Stimulated activated CD8-positive, alpha-beta memory T cell treated with anti-CD3 and anti-CD28 coated beads, Interleukin-15, amount 100 ng/mL, for 24 hours (primary cell): ENCODE results near the gene MARK1.
"Not testable (repeated sequence)": the region's sequence is repeated elsewhere in the genome, so short reads cannot be mapped to it uniquely, and the experiment has no call there.

Experiments used
- DNase-seq: peaks from one replicate; pipeline ENCODE4 v3.0.0-alpha.2; 2020; ENCODE audit warnings: low read depth

The MARK1 gene

DNA sequence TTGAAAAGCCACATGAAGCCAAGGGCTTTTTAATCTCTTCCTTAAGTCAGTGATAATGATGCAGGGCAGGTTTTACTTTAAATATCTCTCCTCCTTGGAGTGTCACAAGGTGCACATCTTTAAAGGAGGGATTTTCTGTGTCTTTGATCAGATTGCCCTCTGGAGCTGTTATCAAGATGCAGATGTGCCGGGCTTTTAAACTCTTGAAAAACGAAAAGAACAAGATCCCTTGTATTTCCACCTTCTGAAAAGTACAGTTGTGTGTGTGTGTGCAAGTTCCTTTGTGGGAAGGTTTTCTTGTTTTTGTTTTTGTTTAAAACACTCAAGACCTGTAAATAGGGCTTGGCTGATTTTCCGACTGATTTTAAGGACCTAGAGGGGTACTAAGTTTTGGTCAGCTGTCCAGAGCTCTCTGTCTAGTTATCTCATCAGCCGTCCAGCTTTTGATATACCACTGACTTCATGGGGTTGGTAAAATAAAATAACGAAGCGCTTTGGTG lies 1.6 kb downstream of the MARK1 start:
- DNase-seq: no peak

DNA sequence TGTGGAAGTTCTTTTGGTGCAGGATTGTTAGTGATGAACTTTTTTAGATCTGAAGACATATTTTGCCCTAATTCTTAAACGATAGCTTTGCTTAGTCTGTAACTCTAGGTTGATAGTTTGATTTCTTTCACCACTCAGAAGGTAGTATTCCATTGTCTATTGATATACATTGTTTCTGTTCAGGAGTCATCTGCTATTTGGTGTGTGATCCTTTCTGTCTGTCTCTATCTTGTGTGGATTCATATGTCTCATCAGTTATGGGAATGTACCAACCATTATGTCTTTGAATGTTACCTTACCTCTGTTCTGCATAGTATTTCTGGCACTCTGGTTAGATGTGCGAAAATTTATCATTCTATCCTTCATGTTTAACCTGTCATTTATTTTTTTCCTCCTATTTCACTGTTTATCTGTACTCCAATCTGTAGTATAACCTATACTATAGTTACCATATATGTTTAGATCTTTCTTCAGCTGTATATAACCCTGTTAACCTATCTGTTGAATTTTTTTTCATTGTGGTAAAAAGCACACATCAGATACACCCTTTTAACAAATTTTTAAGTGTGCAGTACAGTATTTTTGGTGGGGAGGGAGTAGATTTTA lies 5.7 kb downstream of the MARK1 start:
- DNase-seq: no peak

DNA sequence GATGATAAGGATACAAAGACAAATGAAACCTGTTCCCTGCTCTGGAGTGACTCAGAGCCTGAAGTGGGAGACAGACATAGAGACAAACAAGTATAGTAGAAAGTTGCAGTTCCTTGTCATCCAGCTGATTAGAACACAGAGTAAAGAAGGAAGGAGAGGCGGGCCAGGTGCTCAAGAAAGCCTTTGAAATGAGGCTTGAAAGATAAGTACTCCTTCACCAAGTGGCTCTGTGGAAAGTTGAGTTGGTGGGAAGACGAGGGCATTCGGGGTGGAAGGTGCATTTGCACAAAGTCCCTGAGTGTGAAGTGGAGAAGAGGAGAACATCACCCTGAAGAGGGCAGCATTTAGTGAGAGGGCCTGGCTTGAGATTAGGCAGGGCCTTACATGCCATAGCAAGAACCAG lies 17.0 kb downstream of the MARK1 start:
- no peak for DNase-seq

DNA sequence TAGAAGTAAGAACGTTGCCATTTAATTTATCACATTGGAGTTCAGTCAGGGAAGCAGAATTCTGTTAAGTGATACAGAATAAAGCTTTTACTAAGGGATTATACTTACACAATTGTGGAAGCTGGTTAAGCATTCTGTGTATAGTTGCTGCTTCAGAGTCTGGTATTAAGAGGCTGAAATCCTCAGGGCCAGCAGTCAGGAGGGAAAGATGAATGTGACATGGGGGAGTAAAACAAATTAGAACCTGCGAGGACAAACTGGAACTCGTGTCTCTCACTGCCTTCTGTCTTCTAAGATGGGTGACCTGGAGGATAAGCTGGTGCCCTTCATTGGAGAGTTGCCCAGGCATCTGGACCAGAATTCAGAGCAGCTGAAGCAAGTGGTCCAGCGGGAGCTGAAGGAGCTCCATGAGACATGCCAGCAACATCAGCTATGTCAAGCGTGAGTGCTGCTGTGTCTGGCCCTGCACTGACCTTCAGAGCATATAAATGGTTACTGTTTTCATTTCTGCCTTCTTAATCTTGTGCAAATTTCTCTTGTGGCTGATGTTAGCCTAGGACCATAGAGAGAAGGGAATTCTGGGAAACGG lies 23.0 kb downstream of the MARK1 start:
- no peak for DNase-seq

DNA sequence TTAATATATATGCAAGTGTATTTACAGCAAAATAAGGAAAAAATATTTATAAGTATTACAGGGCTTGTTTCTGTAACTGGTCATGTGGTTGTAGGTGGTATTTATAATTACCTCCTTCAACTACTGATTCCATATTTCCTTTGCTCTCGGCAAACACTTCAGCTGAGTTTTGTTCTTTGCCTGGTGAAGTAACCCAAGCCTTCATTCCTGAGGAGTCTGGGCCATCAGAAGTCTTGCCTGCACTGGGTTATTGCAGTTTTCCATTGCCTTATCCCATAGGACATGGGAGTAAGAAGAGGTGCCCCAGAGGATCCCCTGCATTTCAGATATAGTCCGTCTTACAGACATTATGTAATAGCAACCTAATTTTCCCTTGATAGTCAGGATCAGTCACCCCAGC lies 23.8 kb downstream of the MARK1 start:
- no peak for DNase-seq

DNA sequence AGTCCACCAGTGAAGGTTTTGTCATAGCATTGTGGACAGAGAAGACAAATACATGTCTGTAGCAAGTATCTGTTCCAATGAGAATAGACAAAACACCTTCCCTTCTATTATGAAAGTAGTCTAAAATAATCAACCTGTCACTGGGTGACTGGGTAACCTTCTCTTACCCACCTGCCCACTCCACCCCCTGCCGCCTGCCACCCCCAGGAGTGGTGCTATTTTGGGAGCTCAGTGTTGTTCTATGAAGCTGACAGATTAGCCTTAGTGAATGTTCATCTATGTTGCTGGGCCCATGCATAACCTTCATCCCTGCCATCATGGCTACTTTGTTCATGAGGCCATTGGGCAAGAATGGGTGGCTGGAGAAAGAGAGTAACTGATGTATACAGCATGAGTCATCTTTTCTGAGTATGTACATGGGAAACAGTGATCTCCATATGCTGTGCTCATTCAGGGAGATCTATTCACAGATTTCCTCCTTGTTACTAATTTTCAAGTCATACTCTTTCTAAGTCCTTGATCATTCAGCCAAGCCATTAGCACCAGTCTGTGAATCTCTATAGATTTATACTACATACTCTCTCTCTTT lies 24.8 kb downstream of the MARK1 start:
- DNase-seq: no peak

DNA sequence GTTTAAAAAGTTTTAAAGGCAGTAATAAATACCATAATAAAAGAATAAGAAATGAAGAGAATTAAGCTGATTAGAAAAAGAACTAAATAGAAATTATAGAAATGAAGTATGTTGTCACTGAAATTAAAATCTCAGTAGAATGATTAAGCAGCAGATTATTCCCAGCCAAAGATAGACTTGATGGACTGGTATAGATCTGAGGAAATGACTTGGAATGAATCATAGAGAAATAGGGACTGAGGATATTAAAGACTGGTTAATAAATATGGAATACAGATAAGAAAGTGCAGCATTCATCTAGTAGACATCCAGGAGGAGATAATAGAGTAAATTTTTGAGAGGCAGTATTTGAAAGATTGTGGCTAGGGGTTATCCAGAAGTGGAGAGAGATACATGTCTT lies 28.7 kb downstream of the MARK1 start:
- no peak for DNase-seq

DNA sequence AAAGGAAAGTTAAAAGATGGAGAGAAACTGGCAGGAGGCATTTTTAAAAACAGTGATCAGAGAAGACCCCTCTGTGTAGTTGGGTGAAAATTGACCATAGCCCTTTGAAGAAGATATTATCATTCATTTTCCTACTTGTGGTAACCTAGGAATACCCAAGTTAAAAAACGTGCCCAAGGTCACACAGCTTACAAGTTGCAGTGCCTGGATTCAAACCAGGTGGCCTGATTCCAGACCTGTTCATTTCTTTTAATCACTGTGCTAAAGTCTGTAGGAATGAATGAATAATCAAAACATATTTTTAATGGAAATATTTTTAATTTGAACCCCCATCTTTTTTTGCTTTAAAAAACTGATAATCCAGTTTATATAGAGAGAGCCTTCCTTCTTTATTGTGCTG lies 35.6 kb downstream of the MARK1 start:
- no peak for DNase-seq

DNA sequence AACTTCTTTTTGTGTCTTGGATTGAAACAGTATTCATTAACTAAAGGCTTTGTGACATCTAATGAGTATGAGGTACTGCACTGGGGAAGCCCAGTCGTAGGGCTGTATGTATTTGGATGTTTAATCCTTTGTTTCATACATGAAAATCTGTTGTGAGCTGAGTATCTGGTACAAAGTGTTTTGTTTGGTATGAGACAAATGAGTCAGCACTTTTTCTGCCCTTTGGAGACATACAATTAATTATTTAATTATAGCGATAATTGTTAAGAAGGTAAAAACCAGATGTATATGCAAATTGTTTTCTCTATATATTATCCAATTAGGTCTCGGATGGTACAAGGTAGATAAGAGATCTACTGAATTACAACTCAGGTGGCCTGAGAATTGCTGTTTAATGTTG lies 36.3 kb downstream of the MARK1 start:
- DNase-seq: no peak

DNA sequence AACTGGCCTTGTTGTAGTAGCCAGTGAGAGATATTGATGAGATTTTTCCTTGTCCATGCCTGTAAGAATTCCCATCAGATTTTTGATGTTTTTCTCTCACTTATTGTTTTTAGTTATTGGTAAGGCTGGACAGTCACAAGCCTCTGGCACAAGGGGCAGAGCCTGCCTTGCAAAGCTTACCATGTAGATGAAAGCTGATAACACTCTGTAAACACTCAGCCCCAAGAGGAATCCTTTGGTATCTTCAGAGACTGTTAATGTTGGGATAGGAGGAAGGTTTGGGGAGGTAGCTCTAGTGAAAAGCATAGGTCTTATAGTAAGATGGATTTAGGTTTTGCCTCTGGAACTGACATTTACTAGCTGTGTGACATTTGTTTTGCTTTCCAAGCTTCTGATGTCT lies 37.7 kb downstream of the MARK1 start:
- no peak for DNase-seq

DNA sequence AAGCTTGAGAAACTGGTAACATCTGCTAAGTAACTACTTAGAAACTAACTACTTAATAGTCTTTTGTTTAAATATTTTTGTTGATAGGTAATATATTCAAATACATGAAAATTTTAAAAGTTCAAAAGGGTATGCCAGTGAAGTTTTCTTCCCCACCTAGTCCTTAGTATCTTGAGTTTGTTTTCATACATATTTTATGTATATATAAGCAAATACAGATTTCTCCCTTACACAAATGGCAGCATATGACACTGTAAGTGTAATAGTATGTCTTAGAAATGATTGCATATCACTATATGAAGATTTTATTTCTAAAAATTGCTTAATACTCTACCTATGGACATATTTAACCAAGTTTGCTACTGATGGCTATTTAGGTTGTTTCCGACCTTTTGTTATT lies 38.9 kb downstream of the MARK1 start:
- no peak for DNase-seq

DNA sequence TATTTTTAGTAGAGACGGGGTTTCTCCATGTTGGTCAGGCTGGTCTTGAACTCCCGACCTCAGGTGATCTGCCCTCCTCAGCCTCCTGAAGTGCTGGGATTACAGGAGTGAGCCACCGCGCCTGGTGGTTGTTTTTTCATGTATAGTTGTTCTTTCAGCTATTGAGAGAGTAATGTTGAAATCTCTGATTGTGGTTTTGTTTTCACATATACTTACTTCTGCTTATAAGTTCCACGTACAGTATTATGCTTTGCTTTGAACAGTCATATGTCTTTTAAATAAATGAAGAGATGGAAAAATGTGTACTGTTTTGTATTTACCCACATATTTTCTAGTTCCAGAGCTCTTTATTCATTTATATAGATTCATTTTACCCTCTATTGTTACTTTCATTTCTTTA lies 44.5 kb downstream of the MARK1 start:
- no peak for DNase-seq

DNA sequence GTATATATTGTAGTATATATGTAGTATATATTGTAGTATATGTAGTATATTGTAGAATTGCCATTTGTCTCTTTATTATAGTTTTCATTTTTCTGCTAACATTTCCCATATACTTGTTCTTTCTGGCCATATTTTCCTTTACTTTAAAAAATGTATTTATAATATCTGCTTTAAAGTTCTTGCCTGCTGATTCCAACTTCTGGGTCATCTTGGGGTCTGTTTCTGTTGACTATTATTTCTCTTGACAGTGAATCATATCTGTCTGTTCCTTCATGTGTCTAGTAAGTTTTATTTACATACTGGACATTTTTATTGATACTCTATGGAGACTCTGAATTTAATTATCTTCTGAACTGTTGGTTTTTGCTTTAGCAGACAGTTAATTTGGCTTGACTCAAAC lies 45.9 kb downstream of the MARK1 start:
- DNase-seq: no peak

DNA sequence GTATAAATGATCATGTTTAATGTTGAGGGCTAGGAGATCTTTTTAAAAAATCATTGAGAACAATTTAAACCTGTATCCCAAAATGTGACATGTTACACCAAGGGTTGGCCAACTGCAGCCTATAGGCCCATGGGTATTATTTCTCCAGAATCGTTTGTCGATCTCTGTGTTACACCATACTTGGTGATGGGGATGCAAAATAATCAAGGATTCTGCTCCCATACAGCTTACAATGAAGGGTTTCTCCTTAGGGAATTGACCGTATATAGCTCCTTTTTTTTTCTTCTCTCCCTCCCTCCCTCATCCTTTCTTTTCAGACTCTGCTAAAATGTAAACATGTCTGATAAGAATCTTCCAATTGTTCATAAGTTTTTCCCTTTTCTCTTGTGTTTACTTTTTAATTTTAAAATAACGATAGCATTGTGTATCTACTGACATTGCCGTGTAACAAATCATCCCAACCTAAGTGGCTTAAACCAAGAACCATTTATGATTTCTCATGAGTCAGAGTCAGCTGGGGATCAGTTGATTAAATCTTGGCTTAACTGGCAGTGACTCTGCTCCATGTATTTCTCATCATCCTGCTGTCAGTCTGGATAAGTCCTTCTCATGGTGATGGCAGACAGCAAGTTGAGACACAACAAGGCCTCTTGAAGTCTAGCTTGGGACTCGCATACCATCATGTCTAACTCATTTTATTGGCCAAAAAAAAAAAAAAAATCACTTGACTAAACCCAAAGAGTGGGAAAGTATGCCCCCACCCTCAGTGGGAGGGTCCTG lies 48.0 kb downstream of the MARK1 start:
- no peak for DNase-seq

DNA sequence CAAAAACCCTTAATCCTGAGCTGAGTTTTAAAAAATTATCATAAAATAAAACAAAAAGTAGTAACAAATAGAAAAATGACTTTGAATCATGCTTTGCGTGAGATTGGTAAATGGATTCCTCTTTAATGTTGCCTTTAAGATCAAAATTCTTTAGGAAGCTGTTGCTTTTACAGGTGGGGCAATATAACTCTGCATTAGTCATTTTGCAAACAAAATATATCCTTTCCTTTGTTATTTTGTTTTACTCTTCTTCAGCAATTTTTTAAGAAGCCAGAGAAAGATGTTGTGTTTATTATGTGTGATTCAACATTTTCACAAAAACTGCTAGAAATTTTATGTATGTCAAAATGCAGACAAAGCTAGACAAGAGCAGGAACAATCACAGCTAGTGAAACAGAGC lies 50.0 kb downstream of the MARK1 start:
- DNase-seq: no peak

DNA sequence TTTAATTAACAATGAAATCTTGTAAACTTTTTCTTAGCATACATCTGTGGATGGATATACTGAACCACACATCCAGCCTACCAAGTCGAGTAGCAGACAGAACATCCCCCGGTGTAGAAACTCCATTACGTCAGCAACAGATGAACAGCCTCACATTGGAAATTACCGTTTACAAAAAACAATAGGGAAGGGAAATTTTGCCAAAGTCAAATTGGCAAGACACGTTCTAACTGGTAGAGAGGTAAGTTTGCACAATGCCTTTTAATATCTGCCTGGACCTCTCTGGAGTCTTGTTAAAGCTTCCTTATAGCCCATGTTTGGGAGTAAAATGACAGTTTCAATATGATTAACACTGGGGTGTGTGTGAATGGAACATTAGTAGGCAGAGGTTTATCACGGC lies 51.4 kb downstream of the MARK1 start:
- no peak for DNase-seq

DNA sequence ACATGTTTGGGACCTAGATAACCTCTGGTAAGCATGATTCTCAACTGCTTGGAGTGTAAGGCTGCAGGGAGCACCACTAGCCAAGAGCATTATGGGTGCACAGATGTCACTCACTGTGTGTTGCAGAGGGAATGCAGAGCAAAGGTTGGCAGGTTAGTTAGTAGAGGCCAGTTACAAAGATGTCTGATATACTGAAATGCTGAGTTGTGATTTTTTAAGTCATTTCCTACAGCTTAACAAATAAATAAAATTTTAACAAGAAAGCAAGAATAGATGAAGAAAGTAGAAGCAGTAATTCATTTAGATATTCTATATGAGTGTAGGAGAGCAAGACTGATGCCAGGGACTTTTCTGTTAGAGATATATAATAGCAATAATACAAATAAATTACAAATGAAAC lies 64.8 kb downstream of the MARK1 start:
- DNase-seq: no peak

DNA sequence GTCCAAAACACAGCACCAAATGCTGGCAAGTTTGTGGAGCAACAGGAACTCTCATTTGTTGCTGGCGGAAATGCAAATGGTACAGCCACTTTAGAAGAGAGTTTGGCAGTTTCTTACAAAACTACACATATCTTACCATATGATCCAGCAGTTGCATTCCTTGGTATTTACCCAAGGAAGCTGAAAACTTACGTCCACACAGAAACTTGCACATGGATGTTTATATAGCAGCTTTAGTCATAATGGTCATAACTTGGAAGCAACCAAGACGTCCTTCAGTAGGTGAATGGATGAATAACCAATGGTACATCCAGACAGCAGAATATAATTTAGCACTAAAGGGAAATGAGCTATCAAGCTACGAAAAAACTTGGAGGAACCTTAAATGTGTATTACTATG lies 66.4 kb downstream of the MARK1 start:
- no peak for DNase-seq

DNA sequence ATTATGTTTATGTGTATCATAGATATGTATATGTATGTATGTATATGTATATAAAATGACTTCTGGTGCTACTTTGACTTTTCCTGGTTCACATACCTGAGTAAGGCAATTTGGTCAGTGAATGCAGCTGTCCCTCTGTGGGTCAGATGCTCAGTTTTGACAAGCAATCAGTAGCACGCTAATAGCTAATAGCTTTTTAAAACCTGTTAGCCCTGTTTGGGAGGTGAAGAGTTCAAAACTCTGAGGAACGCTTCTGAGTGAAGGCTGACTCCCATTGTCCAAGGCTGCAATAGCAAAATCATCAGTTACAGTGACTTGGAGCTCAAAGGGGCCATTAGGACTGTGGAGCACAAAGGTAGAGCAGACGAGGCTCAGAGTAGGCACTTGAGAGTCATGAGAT lies 67.2 kb downstream of the MARK1 start:
- no peak for DNase-seq

DNA sequence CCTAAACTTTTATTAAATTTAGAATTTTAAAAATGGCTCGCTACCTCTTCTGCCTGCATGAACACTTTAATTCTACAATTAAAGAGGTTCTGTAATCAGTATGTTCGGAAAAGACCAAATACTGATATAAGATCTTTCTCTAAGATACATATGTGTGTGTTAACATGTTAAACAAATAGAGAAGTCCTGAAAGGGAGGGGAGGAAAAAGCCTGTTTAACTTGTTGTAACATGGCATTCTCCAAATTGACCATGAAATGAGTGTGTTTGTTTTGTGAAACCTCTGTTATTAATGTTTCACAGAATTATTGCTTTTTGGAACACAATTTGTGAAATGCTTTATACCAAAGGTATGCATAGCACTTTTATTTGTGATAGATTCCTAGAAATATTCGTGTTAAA lies 77.0 kb downstream of the MARK1 start:
- DNase-seq: no peak

DNA sequence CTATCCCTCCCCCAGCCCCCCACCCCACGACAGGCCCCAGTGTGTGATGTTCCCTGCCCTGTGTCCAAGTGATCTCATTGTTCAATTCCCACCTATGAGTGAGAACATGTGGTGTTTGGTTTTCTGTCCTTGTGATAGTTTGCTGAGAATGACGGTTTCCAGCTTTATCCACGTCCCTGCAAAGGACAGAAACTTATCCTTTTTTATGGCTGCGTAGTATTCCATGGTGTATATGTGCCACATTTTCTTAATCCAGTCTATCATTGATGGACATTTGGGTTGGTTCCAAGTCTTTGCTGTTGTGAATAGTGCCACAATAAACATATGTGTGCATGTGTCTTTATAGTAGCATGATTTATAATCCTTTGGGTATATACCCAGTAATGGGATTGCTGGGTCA lies 77.7 kb downstream of the MARK1 start:
- DNase-seq: not testable (repeated sequence)

DNA sequence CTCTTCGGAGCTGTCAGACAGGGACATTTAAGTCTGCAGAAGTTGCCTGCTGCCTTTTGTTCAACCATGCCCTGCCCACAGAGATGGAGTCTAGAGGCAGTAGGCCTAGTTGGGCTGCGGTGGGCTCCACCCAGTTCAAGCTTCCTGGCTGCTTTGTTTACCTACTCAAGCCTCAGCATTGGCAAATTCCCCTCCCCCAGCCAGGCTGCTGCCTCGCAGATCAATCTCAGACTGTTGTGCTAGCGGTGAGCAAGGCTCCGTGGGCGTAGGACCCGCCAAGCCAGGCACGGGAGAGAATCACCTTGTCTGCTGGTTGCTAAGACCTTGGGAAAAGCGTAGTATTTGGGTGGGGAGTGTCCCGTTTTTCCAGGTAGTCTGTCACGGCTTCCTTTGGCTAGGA lies 83.2 kb downstream of the MARK1 start:
- not testable (repeated sequence) for DNase-seq

DNA sequence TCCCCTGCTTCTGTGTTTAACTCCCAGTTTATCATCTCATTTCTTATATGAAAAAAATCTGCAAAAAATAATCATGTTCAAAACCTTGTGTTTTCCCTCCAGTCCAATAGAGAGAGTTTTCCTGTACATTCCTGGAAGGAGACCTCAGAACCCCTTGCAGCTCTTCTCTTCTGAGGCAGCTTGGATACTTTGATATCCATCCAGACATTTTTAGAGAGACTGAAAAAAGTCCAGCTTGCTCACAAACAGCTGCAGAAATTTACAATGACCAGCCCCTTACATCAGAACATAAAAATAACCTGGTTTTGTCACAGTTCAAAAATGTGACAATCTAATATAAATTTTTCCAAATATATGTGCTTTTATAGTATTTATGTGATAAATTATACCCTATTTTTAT lies 88.9 kb downstream of the MARK1 start:
- no peak for DNase-seq
